ENCODE results near the gene ANO1.

DNA sequence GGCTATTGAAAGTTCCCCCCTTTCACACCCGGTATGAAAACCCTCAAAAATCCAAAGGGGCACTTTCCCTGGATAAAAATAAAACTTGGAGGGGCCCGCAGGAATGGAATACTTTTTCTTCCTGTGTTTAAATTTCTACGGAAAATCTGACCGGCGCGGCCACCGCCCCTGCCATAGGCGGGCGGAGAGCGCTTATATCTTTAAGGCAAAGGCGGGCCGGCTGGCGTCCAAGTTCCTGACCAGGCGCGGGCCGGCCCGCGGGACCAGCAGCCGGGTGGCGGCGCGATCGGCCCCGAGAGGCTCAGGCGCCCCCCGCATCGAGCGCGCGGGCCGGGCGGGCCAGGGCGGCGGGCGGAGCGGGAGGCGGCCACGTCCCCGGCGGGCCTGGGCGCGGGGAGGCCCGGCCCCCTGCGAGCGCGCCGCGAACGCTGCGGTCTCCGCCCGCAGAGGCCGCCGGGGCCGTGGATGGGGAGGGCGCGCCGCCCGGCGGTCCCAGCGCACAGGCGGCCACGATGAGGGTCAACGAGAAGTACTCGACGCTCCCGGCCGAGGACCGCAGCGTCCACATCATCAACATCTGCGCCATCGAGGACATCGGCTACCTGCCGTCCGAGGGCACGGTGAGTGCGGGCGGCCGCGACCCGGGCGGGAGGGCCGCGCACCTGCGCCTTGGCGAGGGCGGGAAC lies at the start of gene ANO1:
- TF ChIP-seq, protein P1, sequence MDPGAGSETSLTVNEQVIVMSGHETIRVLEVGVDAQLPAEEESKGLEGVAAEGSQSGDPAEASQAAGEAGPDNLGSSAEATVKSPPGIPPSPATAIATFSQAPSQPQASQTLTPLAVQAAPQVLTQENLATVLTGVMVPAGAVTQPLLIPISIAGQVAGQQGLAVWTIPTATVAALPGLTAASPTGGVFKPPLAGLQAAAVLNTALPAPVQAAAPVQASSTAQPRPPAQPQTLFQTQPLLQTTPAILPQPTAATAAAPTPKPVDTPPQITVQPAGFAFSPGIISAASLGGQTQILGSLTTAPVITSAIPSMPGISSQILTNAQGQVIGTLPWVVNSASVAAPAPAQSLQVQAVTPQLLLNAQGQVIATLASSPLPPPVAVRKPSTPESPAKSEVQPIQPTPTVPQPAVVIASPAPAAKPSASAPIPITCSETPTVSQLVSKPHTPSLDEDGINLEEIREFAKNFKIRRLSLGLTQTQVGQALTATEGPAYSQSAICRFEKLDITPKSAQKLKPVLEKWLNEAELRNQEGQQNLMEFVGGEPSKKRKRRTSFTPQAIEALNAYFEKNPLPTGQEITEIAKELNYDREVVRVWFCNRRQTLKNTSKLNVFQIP (CRISPR knock-in tag; IDR thresholded peaks at IDR 0.05; ENCODE audit: borderline replicate concordance, low read depth), result no peak
- no peak for TF ChIP-seq ARNTL (CRISPR knock-in tag; IDR thresholded peaks at IDR 0.05; ENCODE audit: borderline replicate concordance, low read depth)
- TF ChIP-seq, protein P2, sequence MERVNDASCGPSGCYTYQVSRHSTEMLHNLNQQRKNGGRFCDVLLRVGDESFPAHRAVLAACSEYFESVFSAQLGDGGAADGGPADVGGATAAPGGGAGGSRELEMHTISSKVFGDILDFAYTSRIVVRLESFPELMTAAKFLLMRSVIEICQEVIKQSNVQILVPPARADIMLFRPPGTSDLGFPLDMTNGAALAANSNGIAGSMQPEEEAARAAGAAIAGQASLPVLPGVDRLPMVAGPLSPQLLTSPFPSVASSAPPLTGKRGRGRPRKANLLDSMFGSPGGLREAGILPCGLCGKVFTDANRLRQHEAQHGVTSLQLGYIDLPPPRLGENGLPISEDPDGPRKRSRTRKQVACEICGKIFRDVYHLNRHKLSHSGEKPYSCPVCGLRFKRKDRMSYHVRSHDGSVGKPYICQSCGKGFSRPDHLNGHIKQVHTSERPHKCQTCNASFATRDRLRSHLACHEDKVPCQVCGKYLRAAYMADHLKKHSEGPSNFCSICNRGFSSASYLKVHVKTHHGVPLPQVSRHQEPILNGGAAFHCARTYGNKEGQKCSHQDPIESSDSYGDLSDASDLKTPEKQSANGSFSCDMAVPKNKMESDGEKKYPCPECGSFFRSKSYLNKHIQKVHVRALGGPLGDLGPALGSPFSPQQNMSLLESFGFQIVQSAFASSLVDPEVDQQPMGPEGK (CRISPR knock-in tag; IDR thresholded peaks at IDR 0.05; ENCODE audit: borderline replicate concordance), result no peak
- TF ChIP-seq CSDC2 (CRISPR knock-in tag; IDR thresholded peaks at IDR 0.05), result no peak
- no peak for TF ChIP-seq OSR1 (CRISPR knock-in tag; IDR thresholded peaks at IDR 0.05)
- TF ChIP-seq, protein P3, sequence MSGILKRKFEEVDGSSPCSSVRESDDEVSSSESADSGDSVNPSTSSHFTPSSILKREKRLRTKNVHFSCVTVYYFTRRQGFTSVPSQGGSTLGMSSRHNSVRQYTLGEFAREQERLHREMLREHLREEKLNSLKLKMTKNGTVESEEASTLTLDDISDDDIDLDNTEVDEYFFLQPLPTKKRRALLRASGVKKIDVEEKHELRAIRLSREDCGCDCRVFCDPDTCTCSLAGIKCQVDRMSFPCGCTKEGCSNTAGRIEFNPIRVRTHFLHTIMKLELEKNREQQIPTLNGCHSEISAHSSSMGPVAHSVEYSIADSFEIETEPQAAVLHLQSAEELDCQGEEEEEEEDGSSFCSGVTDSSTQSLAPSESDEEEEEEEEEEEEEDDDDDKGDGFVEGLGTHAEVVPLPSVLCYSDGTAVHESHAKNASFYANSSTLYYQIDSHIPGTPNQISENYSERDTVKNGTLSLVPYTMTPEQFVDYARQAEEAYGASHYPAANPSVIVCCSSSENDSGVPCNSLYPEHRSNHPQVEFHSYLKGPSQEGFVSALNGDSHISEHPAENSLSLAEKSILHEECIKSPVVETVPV (CRISPR knock-in tag; IDR thresholded peaks at IDR 0.05), result no peak
- TF ChIP-seq, protein P4, sequence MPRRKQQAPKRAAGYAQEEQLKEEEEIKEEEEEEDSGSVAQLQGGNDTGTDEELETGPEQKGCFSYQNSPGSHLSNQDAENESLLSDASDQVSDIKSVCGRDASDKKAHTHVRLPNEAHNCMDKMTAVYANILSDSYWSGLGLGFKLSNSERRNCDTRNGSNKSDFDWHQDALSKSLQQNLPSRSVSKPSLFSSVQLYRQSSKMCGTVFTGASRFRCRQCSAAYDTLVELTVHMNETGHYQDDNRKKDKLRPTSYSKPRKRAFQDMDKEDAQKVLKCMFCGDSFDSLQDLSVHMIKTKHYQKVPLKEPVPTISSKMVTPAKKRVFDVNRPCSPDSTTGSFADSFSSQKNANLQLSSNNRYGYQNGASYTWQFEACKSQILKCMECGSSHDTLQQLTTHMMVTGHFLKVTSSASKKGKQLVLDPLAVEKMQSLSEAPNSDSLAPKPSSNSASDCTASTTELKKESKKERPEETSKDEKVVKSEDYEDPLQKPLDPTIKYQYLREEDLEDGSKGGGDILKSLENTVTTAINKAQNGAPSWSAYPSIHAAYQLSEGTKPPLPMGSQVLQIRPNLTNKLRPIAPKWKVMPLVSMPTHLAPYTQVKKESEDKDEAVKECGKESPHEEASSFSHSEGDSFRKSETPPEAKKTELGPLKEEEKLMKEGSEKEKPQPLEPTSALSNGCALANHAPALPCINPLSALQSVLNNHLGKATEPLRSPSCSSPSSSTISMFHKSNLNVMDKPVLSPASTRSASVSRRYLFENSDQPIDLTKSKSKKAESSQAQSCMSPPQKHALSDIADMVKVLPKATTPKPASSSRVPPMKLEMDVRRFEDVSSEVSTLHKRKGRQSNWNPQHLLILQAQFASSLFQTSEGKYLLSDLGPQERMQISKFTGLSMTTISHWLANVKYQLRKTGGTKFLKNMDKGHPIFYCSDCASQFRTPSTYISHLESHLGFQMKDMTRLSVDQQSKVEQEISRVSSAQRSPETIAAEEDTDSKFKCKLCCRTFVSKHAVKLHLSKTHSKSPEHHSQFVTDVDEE (CRISPR knock-in tag; IDR thresholded peaks at IDR 0.05), result no peak
- TF ChIP-seq PPARA (CRISPR knock-in tag; IDR thresholded peaks at IDR 0.05; ENCODE audit: borderline replicate concordance), result no peak
- no peak for TF ChIP-seq ZFP3 (CRISPR knock-in tag; IDR thresholded peaks at IDR 0.05)

Measured in SK-N-SH treated with all-trans-retinoic acid at 6 μM for 48 hours (cell line).